Measurements from ENCODE around the gene SH3BP5. TPM values are rescaled to one million over a fixed set of nuclear protein-coding genes. Genes with fewer than 3 reads are reported as not detected.

SH3BP5 gene
- total and polyA plus RNA-seq, 4 donors: 50.3 to 76.6 (median 67.3) TPM

DNA sequence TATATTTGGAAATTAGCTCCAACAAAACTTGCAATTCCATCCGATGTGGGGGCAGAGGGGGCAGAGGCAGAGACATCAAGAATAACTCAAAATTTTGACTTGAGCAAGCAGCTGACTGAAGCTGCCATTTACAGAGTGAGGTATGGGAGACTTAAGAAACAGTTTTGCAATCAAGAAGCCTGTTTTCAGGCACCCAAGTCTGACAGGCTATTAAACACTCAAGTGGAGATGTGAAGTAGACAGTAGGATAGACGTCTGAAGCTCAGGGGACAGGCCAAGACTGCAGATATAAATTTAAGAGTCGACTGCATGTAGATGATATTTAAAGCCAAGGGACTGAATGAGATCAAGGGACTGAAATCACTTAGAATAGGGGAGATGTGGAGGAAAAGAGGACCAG, 9.9 kb upstream of the SH3BP5 start:
- H3K9ac ChIP-seq (ENCODE audit: insufficient read depth in 1 of 2, low read length in 2 of 2): no peak overlapping the region
- H3K4me1 ChIP-seq (ENCODE audit: control insufficient read depth in 5 of 5, insufficient read depth in 5 of 5, low read length in 5 of 5): peaks cover 0 to 5% (median 0%) of the 10 kb centered on the region in 5 donors
- no peaks in the 10 kb centered on the region for H3K36me3 ChIP-seq (ENCODE audit: control insufficient read depth in 4 of 4, insufficient read depth in 4 of 4, low read length in 4 of 4)
- DNase-seq (no peak), ATAC-seq (ENCODE audit: insufficient read depth, low FRiP score) (no peak)
- no peak overlapping the region for H3K4me3 ChIP-seq
- TF ChIP-seq, protein P1, sequence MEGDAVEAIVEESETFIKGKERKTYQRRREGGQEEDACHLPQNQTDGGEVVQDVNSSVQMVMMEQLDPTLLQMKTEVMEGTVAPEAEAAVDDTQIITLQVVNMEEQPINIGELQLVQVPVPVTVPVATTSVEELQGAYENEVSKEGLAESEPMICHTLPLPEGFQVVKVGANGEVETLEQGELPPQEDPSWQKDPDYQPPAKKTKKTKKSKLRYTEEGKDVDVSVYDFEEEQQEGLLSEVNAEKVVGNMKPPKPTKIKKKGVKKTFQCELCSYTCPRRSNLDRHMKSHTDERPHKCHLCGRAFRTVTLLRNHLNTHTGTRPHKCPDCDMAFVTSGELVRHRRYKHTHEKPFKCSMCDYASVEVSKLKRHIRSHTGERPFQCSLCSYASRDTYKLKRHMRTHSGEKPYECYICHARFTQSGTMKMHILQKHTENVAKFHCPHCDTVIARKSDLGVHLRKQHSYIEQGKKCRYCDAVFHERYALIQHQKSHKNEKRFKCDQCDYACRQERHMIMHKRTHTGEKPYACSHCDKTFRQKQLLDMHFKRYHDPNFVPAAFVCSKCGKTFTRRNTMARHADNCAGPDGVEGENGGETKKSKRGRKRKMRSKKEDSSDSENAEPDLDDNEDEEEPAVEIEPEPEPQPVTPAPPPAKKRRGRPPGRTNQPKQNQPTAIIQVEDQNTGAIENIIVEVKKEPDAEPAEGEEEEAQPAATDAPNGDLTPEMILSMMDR (IDR thresholded peaks at IDR 0.05; ENCODE audit: control extremely low read depth, extremely low read depth): no peak
- H3K9me3 ChIP-seq (ENCODE audit: control insufficient read depth in 4 of 4, insufficient read depth in 3 of 4, low read length in 3 of 4): peaks cover 0 to 3% (median 1%) of the 10 kb centered on the region in 4 donors
- H3K27ac ChIP-seq (ENCODE audit: low read depth in 1 of 2, low read length in 1 of 2): no peak overlapping the region
- WGBS, 2 donors: 67 to 69% methylated on average over 3 of the region's 3 CpGs
- no peaks in the 10 kb centered on the region for H3K27me3 ChIP-seq (ENCODE audit: control insufficient read depth in 3 of 3, insufficient read depth in 3 of 3, low read length in 2 of 3)

DNA sequence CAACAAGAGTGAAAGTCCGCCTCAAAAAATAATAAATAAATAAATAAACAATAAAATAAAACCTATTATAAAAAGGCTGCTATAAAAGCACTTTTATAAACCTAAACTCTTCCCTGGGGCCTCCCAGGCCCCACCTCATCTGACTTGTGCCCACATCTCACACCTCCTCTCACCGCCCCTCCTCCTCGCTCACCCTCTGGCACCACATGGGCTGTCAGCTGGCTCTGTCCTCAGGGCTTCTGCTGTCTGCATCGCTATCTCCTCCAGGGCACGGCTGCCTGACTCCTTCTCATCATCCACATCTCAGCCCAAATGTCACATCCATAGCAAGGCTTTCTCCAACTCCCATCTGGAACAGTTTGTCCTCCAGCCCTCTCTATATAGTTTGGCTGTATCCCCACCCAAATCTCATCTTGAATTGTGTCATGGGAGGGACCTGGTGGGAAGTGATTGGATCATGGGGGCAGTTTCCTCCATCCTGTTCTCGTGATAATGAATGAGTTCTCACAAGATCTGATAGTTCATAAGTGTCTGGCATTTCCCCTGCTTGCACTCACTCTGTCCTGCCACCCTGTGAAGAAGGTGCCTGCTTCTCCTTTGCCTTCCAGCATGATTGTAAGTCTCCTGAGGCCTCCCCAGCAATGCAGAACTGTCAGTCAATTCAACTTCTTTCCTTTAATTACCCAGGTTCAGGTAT, 8.8 kb upstream of the SH3BP5 start:
- Histone ChIP-seq H3K36me3 (ENCODE audit: control insufficient read depth in 4 of 4, insufficient read depth in 4 of 4, low read length in 4 of 4) (no peaks in the 10 kb centered on the region), H3K27ac (ENCODE audit: low read depth in 1 of 2, low read length in 1 of 2) (no peak overlapping the region), H3K4me3 (no peak overlapping the region), H3K27me3 (ENCODE audit: control insufficient read depth in 3 of 3, insufficient read depth in 3 of 3, low read length in 2 of 3) (no peaks in the 10 kb centered on the region), H3K9ac (ENCODE audit: insufficient read depth in 1 of 2, low read length in 2 of 2) (no peak overlapping the region), H3K9me3 (ENCODE audit: control insufficient read depth in 4 of 4, insufficient read depth in 3 of 4, low read length in 3 of 4) (peaks cover 0 to 3% (median 1%) of the 10 kb centered on the region in 4 donors), H3K4me1 (ENCODE audit: control insufficient read depth in 5 of 5, insufficient read depth in 5 of 5, low read length in 5 of 5) (peaks cover 0 to 5% (median 0%) of the 10 kb centered on the region in 5 donors)
- DNase-seq: no peak
- ATAC-seq (ENCODE audit: insufficient read depth, low FRiP score): no peak
- TF ChIP-seq, protein P1 (IDR thresholded peaks at IDR 0.05; ENCODE audit: control extremely low read depth, extremely low read depth): no peak
- 77 to 79% methylated on average over 6 of the region's 6 CpGs for WGBS, 2 donors

DNA sequence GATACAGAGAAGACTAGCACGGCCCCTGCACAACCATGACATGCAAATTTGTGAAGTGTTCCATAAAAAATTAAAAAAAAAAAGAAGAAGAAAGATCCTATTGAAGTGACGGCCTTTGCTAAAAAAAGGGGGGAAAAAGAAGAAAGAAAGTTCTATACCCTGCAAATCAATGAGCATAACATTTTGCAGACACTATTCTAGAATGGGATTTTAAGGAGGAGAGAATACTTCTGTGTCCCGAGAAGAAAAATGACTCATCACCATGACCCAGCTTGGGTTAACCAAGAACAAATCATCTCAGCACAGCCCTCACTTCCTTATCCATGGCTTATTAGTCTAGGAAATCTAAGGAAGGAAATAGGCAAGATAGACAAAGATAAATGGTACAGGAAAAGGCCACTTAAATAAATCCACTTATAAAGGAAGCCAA, 7.4 kb upstream of the SH3BP5 start:
- no peak for ATAC-seq (ENCODE audit: insufficient read depth, low FRiP score)
- H3K4me3 ChIP-seq: no peak overlapping the region

More for the DNA sequence above, 7.4 kb upstream of the SH3BP5 start:
- no peak for DNase-seq
- TF ChIP-seq, protein P1 (IDR thresholded peaks at IDR 0.05; ENCODE audit: control extremely low read depth, extremely low read depth): no peak
- peaks cover 0 to 4% (median 0%) of the 10 kb centered on the region in 5 donors for H3K4me1 ChIP-seq (ENCODE audit: control insufficient read depth in 5 of 5, insufficient read depth in 5 of 5, low read length in 5 of 5)
- 41 to 45% methylated on average over 3 of the region's 3 CpGs for WGBS, 2 donors
- no peak overlapping the region for H3K9ac ChIP-seq (ENCODE audit: insufficient read depth in 1 of 2, low read length in 2 of 2)
- H3K27ac ChIP-seq (ENCODE audit: low read depth in 1 of 2, low read length in 1 of 2): no peak overlapping the region
- H3K9me3 ChIP-seq (ENCODE audit: control insufficient read depth in 4 of 4, insufficient read depth in 3 of 4, low read length in 3 of 4): peaks cover 0 to 3% (median 1%) of the 10 kb centered on the region in 4 donors
- H3K36me3 ChIP-seq (ENCODE audit: control insufficient read depth in 4 of 4, insufficient read depth in 4 of 4, low read length in 4 of 4): no peaks in the 10 kb centered on the region
- no peaks in the 10 kb centered on the region for H3K27me3 ChIP-seq (ENCODE audit: control insufficient read depth in 3 of 3, insufficient read depth in 3 of 3, low read length in 2 of 3)
